K562 (cell line): ENCODE measurements around the gene CDC27. TPM values are rescaled to one million over a fixed set of nuclear protein-coding genes. Genes with fewer than 3 reads are reported as not detected.
A peak's percentile ranks its signal among the peaks of the same experiment; 100 is the strongest.

Experiments
- ARID2 ChIP-seq: fragments of 450-650 bp; IDR thresholded peaks from 2 replicates; pipeline ENCODE4 v1.6.1; 2017; ENCODE audit warnings: antibody characterized with exemption, mild to moderate bottlenecking
- CEBPG ChIP-seq, 3 experiments: fragments of 200-800 bp in 1 of 3; sonication (Bioruptor generic) in 1 of 3; sonication (generic) in 1 of 3; formaldehyde crosslinking in 1 of 3; IDR thresholded peaks in 2 of 3; conservative IDR thresholded peaks in 1 of 3; 2 replicates each; pipeline versions ENCODE4 v1.6.1 to v1.8.0; 2016 to 2022; ENCODE audit warnings: missing compliant biosample characterization in 2 of 3, missing genetic modification characterization in 2 of 3, mild to moderate bottlenecking in 1 of 3, missing genetic modification reagents in 1 of 3
- CTBP1 ChIP-seq: fragments of 450-650 bp; IDR thresholded peaks from 2 replicates; pipeline ENCODE4 v1.6.1; 2016; ENCODE audit warnings: borderline replicate concordance
- EP300 ChIP-seq: IDR thresholded peaks from 2 replicates; pipeline ENCODE4 v1.6.1; 2012; ENCODE audit warnings: low read length, improper control_type of control experiment
- ETV6 ChIP-seq, 3 experiments: fragments of 150-350 bp in 1 of 3; sonication (generic) in 1 of 3; formaldehyde crosslinking in 1 of 3; IDR thresholded peaks; 2 replicates each; pipeline versions ENCODE4 v1.6.1 to v1.8.0; 2014 to 2022; ENCODE audit warnings: borderline replicate concordance in 2 of 3, low read depth in 2 of 3, antibody characterized with exemption in 1 of 3, low read length in 1 of 3, mild to moderate bottlenecking in 1 of 3, missing genetic modification reagents in 1 of 3
- EZH2 ChIP-seq: IDR thresholded peaks from 2 replicates; pipeline ENCODE4 v1.6.1; 2012; ENCODE audit warnings: low read depth, mild to moderate bottlenecking, inconsistent platforms, low read length, borderline replicate concordance
- MAFF ChIP-seq: IDR thresholded peaks from 2 replicates; pipeline ENCODE4 v1.6.1; 2012; ENCODE audit warnings: low read length, improper control_type of control experiment
- MEIS2 ChIP-seq: fragments of 450-650 bp; IDR thresholded peaks from 2 replicates; pipeline ENCODE4 v1.6.1; 2014; ENCODE audit warnings: mild to moderate bottlenecking; ENCODE audit not compliant: partially characterized antibody
- MYBL2 ChIP-seq, 2 experiments: fragments of 450-650 bp in 1 of 2; sonication (generic) in 1 of 2; formaldehyde crosslinking in 1 of 2; IDR thresholded peaks; 2 replicates each; pipeline versions ENCODE4 v1.6.1 to v1.8.1; 2017 to 2022; ENCODE audit warnings: borderline replicate concordance in 1 of 2, inconsistent platforms in 1 of 2, low read depth in 1 of 2, mild to moderate bottlenecking in 1 of 2, missing genetic modification reagents in 1 of 2, moderate library complexity in 1 of 2
- NR2F6 ChIP-seq: fragments of 450-650 bp; formaldehyde crosslinking; IDR thresholded peaks from 2 replicates; pipeline ENCODE4 v1.4.0; 2020; ENCODE audit warnings: mild to moderate bottlenecking
- PTBP1 ChIP-seq: fragments of 200-400 bp; formaldehyde crosslinking; IDR thresholded peaks from 2 replicates; pipeline ENCODE4 v1.6.1; 2017; ENCODE audit warnings: low read depth, low read length
- SIRT6 ChIP-seq: IDR thresholded peaks from one replicate; pipeline ENCODE4 v1.6.1; 2012; ENCODE audit warnings: low read depth, mild to moderate bottlenecking, control low read depth, inconsistent platforms, low read length, moderate library complexity
- U2AF2 ChIP-seq: fragments of 200-400 bp; formaldehyde crosslinking; optimal IDR thresholded peaks from 2 replicates; pipeline ENCODE3; 2017; ENCODE audit warnings: low read depth, mild to moderate bottlenecking, low read length
- YBX1 ChIP-seq: fragments of 450-650 bp; IDR thresholded peaks from 2 replicates; pipeline ENCODE4 v1.7.1; 2016; ENCODE audit warnings: mild to moderate bottlenecking
- ZNF134 ChIP-seq: fragments of 250-450 bp; sonication (Bioruptor Pico); conservative IDR thresholded peaks from 2 replicates; pipeline ENCODE4 v1.4.0; 2020
- ZNF197 ChIP-seq: fragments of 200-800 bp; sonication (Bioruptor generic); IDR thresholded peaks from 2 replicates; pipeline ENCODE4 v1.6.1; 2016; ENCODE audit warnings: low read depth, missing genetic modification characterization, missing compliant biosample characterization
- ZNF41 ChIP-seq: fragments of 250-450 bp; sonication (Bioruptor Pico); conservative IDR thresholded peaks from 2 replicates; pipeline ENCODE4 v1.4.0; 2020; ENCODE audit warnings: mild to moderate bottlenecking
- ZNF77 ChIP-seq: fragments of 250-450 bp; sonication (Bioruptor Pico); IDR thresholded peaks from 2 replicates; pipeline ENCODE4 v1.5.0; 2020
- polyA plus RNA-seq, 8 experiments: library from polyadenylated mRNA; depleted of rRNA in 4 of 8; stranded (reverse) in 5 of 8; unstranded in 3 of 8; fragments of >200 nt; fragmentation: Nextera tagmentation in 2 of 8; fragmentation: Illumina TruSeq in 1 of 8; extraction: Ambion mirVana in 2 of 8; extraction: Trizol in 1 of 8; gene quantifications; 2 replicates each; pipeline versions ENCODE4 v1.2.1 to v1.2.3, GENCODE V29; 2011 to 2014; ENCODE audit warnings: inconsistent platforms in 1 of 8, missing spikeins in 1 of 8
- total RNA-seq, 7 experiments: library from RNA; depleted of rRNA in 6 of 7; stranded (reverse); fragments of >200 nt in 6 of 7; fragmentation: Illumina TruSeq in 2 of 7; extraction: Trizol in 2 of 7; gene quantifications; 2 replicates each; pipeline versions ENCODE4 v1.2.1 to v1.2.3, GENCODE V29; 2011 to 2021; ENCODE audit warnings: low replicate concordance in 1 of 7
- TF ChIP-seq, protein P1 (sequence below): IDR thresholded peaks from 2 replicates; pipeline ENCODE4 v1.6.1; 2014; ENCODE audit warnings: antibody characterized with exemption
- TF ChIP-seq, protein P2 (sequence below): fragments of 450-650 bp; formaldehyde crosslinking; IDR thresholded peaks from 2 replicates; pipeline ENCODE4 v1.4.0; 2020; ENCODE audit warnings: mild to moderate bottlenecking, moderate library complexity
- TF ChIP-seq, protein P3 (sequence below): IDR thresholded peaks from 2 replicates; pipeline ENCODE4 v1.6.1; 2011; ENCODE audit not compliant: insufficient read length; ENCODE audit errors: extremely low read depth
- TF ChIP-seq, protein P4 (sequence below): sonication (generic); formaldehyde crosslinking; IDR thresholded peaks from 2 replicates; pipeline ENCODE4 v1.8.0; 2022; ENCODE audit warnings: missing genetic modification reagents, mild to moderate bottlenecking, moderate library complexity, borderline replicate concordance

The CDC27 gene
- total and polyA plus RNA-seq, 9 of the 15 experiments (the other 6 are each of a cell fraction or from before 2014, with no cell fraction given): 28.6 to 155 (median 94.1) TPM

DNA sequence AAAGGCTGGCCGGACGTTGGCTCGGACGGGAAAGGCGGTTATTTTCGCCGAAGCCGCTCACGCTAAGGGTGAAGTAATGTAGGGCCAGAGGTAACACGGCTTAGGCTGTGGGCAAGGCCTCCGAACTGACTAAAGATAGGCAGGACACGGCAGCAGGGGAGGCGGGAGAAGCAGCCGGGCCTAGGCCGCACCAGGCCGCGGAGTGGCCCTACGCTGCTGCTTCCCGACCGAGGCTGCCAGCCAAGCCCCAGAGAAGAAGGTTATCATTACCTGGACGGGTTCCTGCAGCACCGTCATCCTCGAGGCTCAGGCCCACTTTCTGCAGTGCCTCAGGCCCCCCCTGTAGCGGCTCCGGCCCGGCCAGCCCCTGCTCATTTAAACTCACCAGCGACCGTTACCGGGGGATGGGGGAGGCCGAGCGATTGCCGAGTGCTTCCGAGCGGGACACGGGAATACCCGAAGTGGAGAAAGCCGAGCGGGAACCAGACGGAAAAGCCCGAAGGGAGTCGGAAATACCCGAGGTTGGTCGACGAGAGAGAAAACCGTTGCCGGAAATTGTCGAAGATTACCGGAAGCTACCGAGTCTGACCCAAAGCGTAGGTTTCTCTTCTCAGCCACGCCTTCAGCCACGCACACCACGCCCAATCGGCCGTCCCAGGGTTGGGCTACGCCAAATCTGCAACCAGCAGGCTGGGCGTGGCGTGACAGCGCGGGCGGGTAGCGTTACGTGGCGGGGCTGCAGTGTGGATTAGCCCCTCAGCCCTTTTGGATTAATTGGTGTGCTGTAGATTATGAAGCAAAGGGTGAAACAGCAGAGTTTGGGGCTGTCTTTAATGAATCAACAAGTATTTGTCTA, at the start of gene CDC27 (continued):
- TF ChIP-seq, protein P1, sequence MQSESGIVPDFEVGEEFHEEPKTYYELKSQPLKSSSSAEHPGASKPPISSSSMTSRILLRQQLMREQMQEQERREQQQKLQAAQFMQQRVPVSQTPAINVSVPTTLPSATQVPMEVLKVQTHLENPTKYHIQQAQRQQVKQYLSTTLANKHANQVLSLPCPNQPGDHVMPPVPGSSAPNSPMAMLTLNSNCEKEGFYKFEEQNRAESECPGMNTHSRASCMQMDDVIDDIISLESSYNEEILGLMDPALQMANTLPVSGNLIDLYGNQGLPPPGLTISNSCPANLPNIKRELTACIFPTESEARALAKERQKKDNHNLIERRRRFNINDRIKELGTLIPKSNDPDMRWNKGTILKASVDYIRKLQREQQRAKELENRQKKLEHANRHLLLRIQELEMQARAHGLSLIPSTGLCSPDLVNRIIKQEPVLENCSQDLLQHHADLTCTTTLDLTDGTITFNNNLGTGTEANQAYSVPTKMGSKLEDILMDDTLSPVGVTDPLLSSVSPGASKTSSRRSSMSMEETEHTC: no peak
- TF ChIP-seq NR2F6 (no peak), ZNF77 (CRISPR knock-in tag) (no peak), CEBPG (CRISPR knock-in tag; IDR thresholded peaks at IDR 0.05) (peak; percentile 53; the same call in 1 of the 2 replicates), CEBPG (tag; conservative IDR thresholded peaks at IDR 0.05 in 1 of 2, IDR thresholded peaks at IDR 0.05 in 1 of 2) (no peak), YBX1 (no peak), MYBL2 (IDR thresholded peaks at IDR 0.05; ENCODE audit: low read depth) (peak; percentile 98), MYBL2 (CRISPR knock-in tag; IDR thresholded peaks at IDR 0.05; ENCODE audit: borderline replicate concordance) (no peak), EP300 (peak; percentile 9; the same call in 1 of the 2 replicates), CTBP1 (no peak), MEIS2 (peak; percentile 55), ZNF41 (CRISPR knock-in tag) (no peak), U2AF2 (no peak), ETV6 (IDR thresholded peaks at IDR 0.05; ENCODE audit: borderline replicate concordance in 1 of 2, low read depth in 2 of 2, low read length in 1 of 2) (no peak), ETV6 (CRISPR knock-in tag; IDR thresholded peaks at IDR 0.05; ENCODE audit: borderline replicate concordance) (peak; percentile 95; the same call in 1 of the 2 replicates), PTBP1 (no peak), ZNF197 (no peak), ARID2 (peak; percentile 61; the same call in 1 of the 2 replicates), EZH2 (no peak), MAFF (no peak), ZNF134 (no peak), SIRT6 (no peak)
- TF ChIP-seq, protein P2, sequence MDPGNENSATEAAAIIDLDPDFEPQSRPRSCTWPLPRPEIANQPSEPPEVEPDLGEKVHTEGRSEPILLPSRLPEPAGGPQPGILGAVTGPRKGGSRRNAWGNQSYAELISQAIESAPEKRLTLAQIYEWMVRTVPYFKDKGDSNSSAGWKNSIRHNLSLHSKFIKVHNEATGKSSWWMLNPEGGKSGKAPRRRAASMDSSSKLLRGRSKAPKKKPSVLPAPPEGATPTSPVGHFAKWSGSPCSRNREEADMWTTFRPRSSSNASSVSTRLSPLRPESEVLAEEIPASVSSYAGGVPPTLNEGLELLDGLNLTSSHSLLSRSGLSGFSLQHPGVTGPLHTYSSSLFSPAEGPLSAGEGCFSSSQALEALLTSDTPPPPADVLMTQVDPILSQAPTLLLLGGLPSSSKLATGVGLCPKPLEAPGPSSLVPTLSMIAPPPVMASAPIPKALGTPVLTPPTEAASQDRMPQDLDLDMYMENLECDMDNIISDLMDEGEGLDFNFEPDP (CRISPR knock-in tag): no peak
- TF ChIP-seq, protein P3, sequence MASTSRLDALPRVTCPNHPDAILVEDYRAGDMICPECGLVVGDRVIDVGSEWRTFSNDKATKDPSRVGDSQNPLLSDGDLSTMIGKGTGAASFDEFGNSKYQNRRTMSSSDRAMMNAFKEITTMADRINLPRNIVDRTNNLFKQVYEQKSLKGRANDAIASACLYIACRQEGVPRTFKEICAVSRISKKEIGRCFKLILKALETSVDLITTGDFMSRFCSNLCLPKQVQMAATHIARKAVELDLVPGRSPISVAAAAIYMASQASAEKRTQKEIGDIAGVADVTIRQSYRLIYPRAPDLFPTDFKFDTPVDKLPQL: no peak
- TF ChIP-seq, protein P4, sequence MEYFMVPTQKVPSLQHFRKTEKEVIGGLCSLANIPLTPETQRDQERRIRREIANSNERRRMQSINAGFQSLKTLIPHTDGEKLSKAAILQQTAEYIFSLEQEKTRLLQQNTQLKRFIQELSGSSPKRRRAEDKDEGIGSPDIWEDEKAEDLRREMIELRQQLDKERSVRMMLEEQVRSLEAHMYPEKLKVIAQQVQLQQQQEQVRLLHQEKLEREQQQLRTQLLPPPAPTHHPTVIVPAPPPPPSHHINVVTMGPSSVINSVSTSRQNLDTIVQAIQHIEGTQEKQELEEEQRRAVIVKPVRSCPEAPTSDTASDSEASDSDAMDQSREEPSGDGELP: peak; percentile 76; the same call in 1 of the 2 replicates
